NCI-H2029 treated with DMSO at 0.1 percent for 48 hours (cell line): ENCODE data around the gene KCNJ5.

Experiments used
- DNase-seq: peaks from one replicate; lab custom pipeline; 2025; lab: John Stamatoyannopoulos, UW

KCNJ5 gene

GRCh38 chr11:128957202-128957482, 66.0 kb downstream of the KCNJ5 start:
- no peak for DNase-seq

- DNase-seq, result no peak
These were observed 70.5 kb downstream of the KCNJ5 start for GRCh38 chr11:128961645-128962044.

GRCh38 chr11:128962896-128963295, 71.7 kb downstream of the KCNJ5 start:
- DNase-seq, result no peak

- DNase-seq, result no peak
These were observed 72.7 kb downstream of the KCNJ5 start for GRCh38 chr11:128963744-128964325.

- no peak for DNase-seq
These were observed 73.3 kb downstream of the KCNJ5 start for GRCh38 chr11:128964463-128964930.

- DNase-seq, result no peak
These were observed 74.3 kb downstream of the KCNJ5 start for GRCh38 chr11:128965485-128965884.

GRCh38 chr11:128967578-128967977, 76.4 kb downstream of the KCNJ5 start:
- DNase-seq, result no peak

- no peak for DNase-seq
These were observed 77.8 kb downstream of the KCNJ5 start for GRCh38 chr11:128968916-128969315.
